ENCODE data around the gene ZNF329. TPM values are rescaled to one million over a fixed set of nuclear protein-coding genes. Genes with fewer than 3 reads are reported as not detected.

The ZNF329 gene
- total and polyA plus RNA-seq, 5 donors, result 4.8 to 10.3 (median 9.0) TPM

Other genes starting within 250 kb of the ZNF329 start
- gene ZNF417, start 234.2 kb downstream of the ZNF329 start, total RNA-seq, result 10 to 100 TPM; 10.2 to 12.7 (median 11.8) TPM
- gene ZNF417, start 234.2 kb downstream of the ZNF329 start, polyA plus RNA-seq, result 4.6 TPM
- 10 to 100 TPM; 11.1 to 16.7 (median 12.4) TPM for gene ZNF418, start 215.4 kb downstream of the ZNF329 start, total RNA-seq
- gene ZNF418, start 215.4 kb downstream of the ZNF329 start, polyA plus RNA-seq, result 9.7 TPM
- 10 to 100 TPM; 10.0 to 13.9 (median 12.5) TPM for gene ZNF256, start 203.1 kb downstream of the ZNF329 start, total RNA-seq
- 5.5 TPM for gene ZNF256, start 203.1 kb downstream of the ZNF329 start, polyA plus RNA-seq
- gene C19orf18, start 176.3 kb downstream of the ZNF329 start, total RNA-seq, result 1 to 10 TPM; 2.1 to 2.9 (median 2.6) TPM
- 2.9 TPM for gene C19orf18, start 176.3 kb downstream of the ZNF329 start, polyA plus RNA-seq
- 10 to 100 TPM; 11.8 to 16.8 (median 15.7) TPM for gene ZNF606, start 148.0 kb downstream of the ZNF329 start, total RNA-seq
- 10.2 TPM for gene ZNF606, start 148.0 kb downstream of the ZNF329 start, polyA plus RNA-seq
- gene ZSCAN1, start 116.8 kb downstream of the ZNF329 start, total RNA-seq, result under 1 TPM in 1 of 4 donors, not detected in 3; 0.54 TPM
- gene ZSCAN1, start 116.8 kb downstream of the ZNF329 start, polyA plus RNA-seq, result 0.14 TPM
- 1 to 10 TPM; 2.8 to 5.1 (median 4.3) TPM for gene ZNF135, start 91.5 kb downstream of the ZNF329 start, total RNA-seq
- gene ZNF135, start 91.5 kb downstream of the ZNF329 start, polyA plus RNA-seq, result 4.2 TPM
- gene ZSCAN18, start 52.6 kb downstream of the ZNF329 start, total RNA-seq, result 10 to 100 TPM; 69.9 to 89.7 (median 86.4) TPM
- gene ZSCAN18, start 52.6 kb downstream of the ZNF329 start, polyA plus RNA-seq, result 63.7 TPM
- 10 to 100 TPM; 19.1 to 24.8 (median 22.4) TPM for gene ZNF274, start 32.3 kb upstream of the ZNF329 start, total RNA-seq
- 14.4 TPM for gene ZNF274, start 32.3 kb upstream of the ZNF329 start, polyA plus RNA-seq
- gene ZNF544, start 78.1 kb upstream of the ZNF329 start, total RNA-seq, result 10 to 100 TPM; 23.7 to 29.5 (median 26.1) TPM
- 29.1 TPM for gene ZNF544, start 78.1 kb upstream of the ZNF329 start, polyA plus RNA-seq
- gene ZNF8, start 128.2 kb upstream of the ZNF329 start, total RNA-seq, result 1 to 10 TPM; 5.3 to 6.7 (median 6.0) TPM
- gene ZNF8, start 128.2 kb upstream of the ZNF329 start, polyA plus RNA-seq, result 3.1 TPM
- gene ERVK3-1, start 154.6 kb upstream of the ZNF329 start, total RNA-seq, result 10 to 100 TPM; 19.9 to 24.1 (median 21.1) TPM
- 27.7 TPM for gene ERVK3-1, start 154.6 kb upstream of the ZNF329 start, polyA plus RNA-seq
- gene ZSCAN22, start 176.2 kb upstream of the ZNF329 start, total RNA-seq, result 1 to 10 TPM; 1.4 to 2.1 (median 1.9) TPM
- gene ZSCAN22, start 176.2 kb upstream of the ZNF329 start, polyA plus RNA-seq, result 0.79 TPM
- 10 to 100 TPM; 21.0 to 36.0 (median 28.6) TPM for gene A1BG, start 202.7 kb upstream of the ZNF329 start, total RNA-seq
- 32.6 TPM for gene A1BG, start 202.7 kb upstream of the ZNF329 start, polyA plus RNA-seq
- 1 to 10 TPM in 1 of 4 donors, under 1 TPM in 3; 0.33 to 1.1 (median 0.47) TPM for gene ZNF497, start 212.0 kb upstream of the ZNF329 start, total RNA-seq
- gene ZNF497, start 212.0 kb upstream of the ZNF329 start, polyA plus RNA-seq, result 0.27 TPM
- gene ZNF837, start 230.2 kb upstream of the ZNF329 start, total RNA-seq, result under 1 TPM; 0.33 to 0.82 (median 0.55) TPM
- gene ZNF837, start 230.2 kb upstream of the ZNF329 start, polyA plus RNA-seq, result 0.52 TPM
- gene RPS5, start 236.5 kb upstream of the ZNF329 start, total RNA-seq, result 100 to 1,000 TPM; 513 to 681 (median 600) TPM
- gene RPS5, start 236.5 kb upstream of the ZNF329 start, polyA plus RNA-seq, result 566 TPM
- not detected for gene RNF225, start 244.9 kb upstream of the ZNF329 start, total RNA-seq
- gene RNF225, start 244.9 kb upstream of the ZNF329 start, polyA plus RNA-seq, result not detected